ENCODE results near the gene GMDS. TPM values are rescaled to one million over a fixed set of nuclear protein-coding genes. Genes with fewer than 3 reads are reported as not detected.

The GMDS gene
- total and polyA plus RNA-seq, 2 donors (not counting 1 experiment from before 2014, with no cell fraction given) = 11.5 to 16.4 TPM

DNA sequence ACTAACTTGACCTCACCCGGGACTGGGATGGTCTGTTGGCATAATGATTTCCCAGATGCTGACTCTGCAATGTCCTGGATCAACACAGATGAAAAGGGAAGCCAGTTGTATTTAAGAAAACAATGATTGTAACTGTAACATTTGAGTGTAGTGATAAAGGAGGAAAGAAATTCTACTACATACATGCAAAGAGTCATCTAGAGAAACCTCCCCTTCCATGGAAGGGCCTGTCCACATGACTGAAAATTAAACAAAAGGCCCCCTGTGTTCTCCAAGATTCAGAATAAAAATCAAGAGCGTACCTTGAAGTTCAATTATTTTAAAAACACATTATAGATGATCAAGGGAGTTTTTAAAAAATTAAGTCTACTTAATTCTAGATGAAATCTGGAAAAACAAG, 484.5 kb downstream of the GMDS start:
- Histone ChIP-seq H2AFZ (ENCODE audit: insufficient read depth, low read depth, low read length, poor library complexity, severe bottlenecking) (no peak overlapping the region), H3K79me2 (ENCODE audit: control insufficient read depth, insufficient read depth, low read length) (no peaks in the 10 kb centered on the region), H3K36me3 (replicated peaks in 1 of 2; ENCODE audit: control extremely low read depth in 1 of 2, control insufficient read depth in 1 of 2, extremely low read depth in 1 of 2, insufficient read depth in 2 of 2, low read length in 1 of 2) (no peaks in the 10 kb centered on the region), H4K20me1 (ENCODE audit: control insufficient read depth, insufficient read depth, low read length, poor library complexity, severe bottlenecking) (no peaks in the 10 kb centered on the region), H3K27me3 (replicated peaks in 1 of 4; ENCODE audit: control extremely low read depth in 1 of 4, control insufficient read depth in 3 of 4, insufficient read depth in 4 of 4, low read length in 3 of 4) (no peaks in the 10 kb centered on the region), H3K4me3 (ENCODE audit: control extremely low read depth in 1 of 5, extremely low read depth in 1 of 5, insufficient read depth in 1 of 5, low read depth in 2 of 5, low read length in 4 of 5) (no peak overlapping the region), H3K9ac (ENCODE audit: low read length) (no peak overlapping the region), H3K4me1 (ENCODE audit: control insufficient read depth in 2 of 2, insufficient read depth in 2 of 2, low read length in 2 of 2) (no peaks in the 10 kb centered on the region), H3K27ac (ENCODE audit: low read length in 2 of 2) (no peak overlapping the region), H3K4me2 (replicated peaks; ENCODE audit: low read depth, low read length, poor library complexity, severe bottlenecking) (no peak overlapping the region), H3K9me3 (ENCODE audit: control extremely low read depth in 1 of 3, control insufficient read depth in 2 of 3, insufficient read depth in 1 of 3, low read length in 2 of 3) (no peaks in the 10 kb centered on the region)
- TF ChIP-seq CTCF (IDR thresholded peaks at IDR 0.05) (no peak), EZH2 (IDR thresholded peaks at IDR 0.05; ENCODE audit: borderline replicate concordance, insufficient read depth, low read depth, low read length, poor library complexity, severe bottlenecking) (no peak)
- ChIA-PET POLR2A (no interaction called here), CTCF (no interaction called here)
- ATAC-seq (ENCODE audit: low read depth) (no peak), DNase-seq (no peak)
- H3K27ac Mint-ChIP-seq = no peak overlapping the region
- 83% methylated on average over 1 of the region's 2 CpGs for WGBS (ENCODE audit: insufficient coverage)
- no peak overlapping the region for H3K4me3 Mint-ChIP-seq
- intact Hi-C loops (cut with micrococcal nuclease) = no loop called here
- no peaks in the 10 kb centered on the region for H3K27me3 Mint-ChIP-seq
- H3K4me1 Mint-ChIP-seq = no peaks in the 10 kb centered on the region
- no peaks in the 10 kb centered on the region for H3K9me3 Mint-ChIP-seq (ENCODE audit: insufficient read depth)

DNA sequence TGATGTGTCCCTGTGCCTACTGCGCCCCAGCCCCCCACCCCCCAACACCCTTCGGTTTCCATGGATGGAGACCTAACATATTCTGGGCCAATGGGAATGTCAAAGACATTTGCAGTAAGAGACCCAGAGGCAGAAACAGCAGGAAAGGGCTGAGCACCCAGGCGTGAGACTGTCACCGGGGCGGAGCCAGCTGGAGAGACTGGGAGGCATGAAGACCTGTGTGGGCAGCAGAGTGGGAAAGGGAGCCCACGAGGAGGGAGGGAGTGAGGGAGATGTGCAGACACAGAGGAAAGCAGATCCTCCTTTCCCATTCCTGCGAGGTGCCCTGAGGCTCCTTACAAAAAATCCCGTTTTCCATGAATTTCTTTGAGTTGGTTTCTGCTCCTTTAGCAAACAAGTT, 485.5 kb downstream of the GMDS start:
- Histone ChIP-seq H3K4me3 (ENCODE audit: control extremely low read depth in 1 of 5, extremely low read depth in 1 of 5, insufficient read depth in 1 of 5, low read depth in 2 of 5, low read length in 4 of 5) (no peak overlapping the region), H3K27ac (ENCODE audit: low read length in 2 of 2) (no peak overlapping the region), H3K4me2 (replicated peaks; ENCODE audit: low read depth, low read length, poor library complexity, severe bottlenecking) (no peak overlapping the region), H3K9ac (ENCODE audit: low read length) (no peak overlapping the region), H3K27me3 (replicated peaks in 1 of 4; ENCODE audit: control extremely low read depth in 1 of 4, control insufficient read depth in 3 of 4, insufficient read depth in 4 of 4, low read length in 3 of 4) (no peaks in the 10 kb centered on the region), H4K20me1 (ENCODE audit: control insufficient read depth, insufficient read depth, low read length, poor library complexity, severe bottlenecking) (no peaks in the 10 kb centered on the region), H3K9me3 (ENCODE audit: control extremely low read depth in 1 of 3, control insufficient read depth in 2 of 3, insufficient read depth in 1 of 3, low read length in 2 of 3) (no peaks in the 10 kb centered on the region), H3K4me1 (ENCODE audit: control insufficient read depth in 2 of 2, insufficient read depth in 2 of 2, low read length in 2 of 2) (no peaks in the 10 kb centered on the region), H2AFZ (ENCODE audit: insufficient read depth, low read depth, low read length, poor library complexity, severe bottlenecking) (no peak overlapping the region), H3K36me3 (replicated peaks in 1 of 2; ENCODE audit: control extremely low read depth in 1 of 2, control insufficient read depth in 1 of 2, extremely low read depth in 1 of 2, insufficient read depth in 2 of 2, low read length in 1 of 2) (no peaks in the 10 kb centered on the region), H3K79me2 (ENCODE audit: control insufficient read depth, insufficient read depth, low read length) (no peaks in the 10 kb centered on the region)
- Mint-ChIP-seq H3K4me1 (no peaks in the 10 kb centered on the region), H3K9me3 (ENCODE audit: insufficient read depth) (no peaks in the 10 kb centered on the region), H3K27ac (no peak overlapping the region), H3K4me3 (no peak overlapping the region), H3K27me3 (no peaks in the 10 kb centered on the region)
- 100% methylated on average over 3 of the region's 8 CpGs for WGBS (ENCODE audit: insufficient coverage)
- intact Hi-C loops (cut with micrococcal nuclease) = no loop called here
- no peak for TF ChIP-seq CTCF (IDR thresholded peaks at IDR 0.05)
- no peak for TF ChIP-seq EZH2 (IDR thresholded peaks at IDR 0.05; ENCODE audit: borderline replicate concordance, insufficient read depth, low read depth, low read length, poor library complexity, severe bottlenecking)
- POLR2A ChIA-PET = no interaction called here
- ATAC-seq (ENCODE audit: low read depth) (no peak), DNase-seq (no peak)
- CTCF ChIA-PET = no interaction called here
